Parathyroid adenoma (tissue), 2 donors: ENCODE results near the gene WDR27.

Source experiments
- H2AFZ ChIP-seq: fragments of 300-600 bp; sonication (generic); one replicate; pipeline ENCODE4 v1.7.0; 2017; ENCODE audit warnings: antibody characterized with exemption, mild to moderate bottlenecking
- H3K27ac ChIP-seq: fragments of 300-600 bp; sonication (generic); one replicate; pipeline ENCODE4 v1.7.0; 2017
- H3K27me3 ChIP-seq: fragments of 300-600 bp; sonication (generic); one replicate; pipeline ENCODE4 v1.7.0; 2017; ENCODE audit warnings: low read length; ENCODE audit not compliant: control insufficient read depth, insufficient read depth
- H3K36me3 ChIP-seq: fragments of 300-600 bp; sonication (generic); one replicate; pipeline ENCODE4 v1.7.0; 2017; ENCODE audit warnings: low read length; ENCODE audit not compliant: control insufficient read depth, insufficient read depth
- H3K4me1 ChIP-seq: fragments of 300-600 bp; sonication (generic); one replicate; pipeline ENCODE4 v1.7.0; 2017; ENCODE audit warnings: control low read depth
- H3K4me2 ChIP-seq: fragments of 300-600 bp; sonication (generic); one replicate; pipeline ENCODE4 v1.7.0; 2017; ENCODE audit warnings: low read length
- H3K4me3 ChIP-seq: fragments of 300-600 bp; sonication (generic); one replicate; pipeline ENCODE4 v1.7.0; 2017; ENCODE audit warnings: low read depth, low read length
- H3K79me2 ChIP-seq: fragments of 300-600 bp; sonication (generic); one replicate; pipeline ENCODE4 v1.7.0; 2017; ENCODE audit warnings: control low read depth
- H3K9ac ChIP-seq: fragments of 300-600 bp; sonication (generic); one replicate; pipeline ENCODE4 v1.7.0; 2017; ENCODE audit warnings: mild to moderate bottlenecking
- H3K9me3 ChIP-seq: fragments of 300-600 bp; sonication (generic); one replicate; pipeline ENCODE4 v1.7.0; 2017; ENCODE audit warnings: low read length; ENCODE audit not compliant: control insufficient read depth
- CTCF ChIP-seq: fragments of 300-600 bp; sonication (generic); IDR thresholded peaks from one replicate; pipeline ENCODE4 v1.7.0; 2017; ENCODE audit warnings: antibody characterized with exemption, mild to moderate bottlenecking
- donor health status: primary hyperparathyroidism.

The WDR27 gene

GRCh38 chr6:169725125-169726048 lies 23.6 kb upstream of the WDR27 start:
- peak overlapping the region; percentile 82 for H2AFZ ChIP-seq
- H3K9ac ChIP-seq: no peak overlapping the region
- H3K27me3 ChIP-seq: no peaks in the 10 kb centered on the region
- peak overlapping the region; percentile 81 for H3K27ac ChIP-seq
- peaks cover 10% of the 10 kb centered on the region for H3K4me1 ChIP-seq
- TF ChIP-seq CTCF: no peak
- no peaks in the 10 kb centered on the region for H3K9me3 ChIP-seq
- H3K36me3 ChIP-seq: no peaks in the 10 kb centered on the region
- H3K4me2 ChIP-seq: peak overlapping the region; percentile 77
- H3K4me3 ChIP-seq: peak overlapping the region; percentile 62
- H3K79me2 ChIP-seq: peaks cover 4% of the 10 kb centered on the region

- no peaks in the 10 kb centered on the region for H3K36me3 ChIP-seq
- peak within 1 kb of the TSS; percentile 14 for H3K9ac ChIP-seq
- H3K4me2 ChIP-seq: peak within 1 kb of the TSS; percentile 86
- H3K9me3 ChIP-seq: no peaks in the 10 kb centered on the region
- H2AFZ ChIP-seq: peak within 1 kb of the TSS; percentile 82
- no peak for TF ChIP-seq CTCF
- peak within 1 kb of the TSS; percentile 62 for H3K4me3 ChIP-seq
- H3K4me1 ChIP-seq: peaks cover 10% of the 10 kb centered on the region
- H3K79me2 ChIP-seq: peaks cover 4% of the 10 kb centered on the region
- no peaks in the 10 kb centered on the region for H3K27me3 ChIP-seq
- peak within 1 kb of the TSS; percentile 81 for H3K27ac ChIP-seq
Observed at GRCh38 chr6:169724494-169725124, 22.8 kb upstream of the WDR27 start, which contains the start of gene PHF10. PHF10 (minus strand) TSS chr6:169724500; CDS start chr6:169723931, 569 bp downstream.

GRCh38 chr6:169723991-169724493 lies 22.2 kb upstream of the WDR27 start:
- no peaks in the 10 kb centered on the region for H3K27me3 ChIP-seq

GRCh38 chr6:169723200-169723909 lies 21.5 kb upstream of the WDR27 start:
- peak overlapping the region; percentile 59 for H3K4me3 ChIP-seq
- peak overlapping the region; percentile 86 for H3K4me2 ChIP-seq
- H2AFZ ChIP-seq: peak overlapping the region; percentile 78
- peak overlapping the region; percentile 68 for H3K27ac ChIP-seq
- peaks cover 10% of the 10 kb centered on the region for H3K4me1 ChIP-seq
- no peaks in the 10 kb centered on the region for H3K9me3 ChIP-seq
- TF ChIP-seq CTCF: no peak
- H3K9ac ChIP-seq: peak overlapping the region; percentile 14
- H3K36me3 ChIP-seq: no peaks in the 10 kb centered on the region
- peaks cover 9% of the 10 kb centered on the region for H3K79me2 ChIP-seq
- no peaks in the 10 kb centered on the region for H3K27me3 ChIP-seq

More at GRCh38 chr6:169723991-169724493, 22.2 kb upstream of the WDR27 start:
- H3K9me3 ChIP-seq: no peaks in the 10 kb centered on the region
- no peak for TF ChIP-seq CTCF
- H3K9ac ChIP-seq: no peak overlapping the region
- peaks cover 10% of the 10 kb centered on the region for H3K4me1 ChIP-seq
- H3K36me3 ChIP-seq: no peaks in the 10 kb centered on the region
- H3K4me2 ChIP-seq: no peak overlapping the region
- no peak overlapping the region for H3K4me3 ChIP-seq
- H2AFZ ChIP-seq: no peak overlapping the region
- no peak overlapping the region for H3K27ac ChIP-seq
- H3K79me2 ChIP-seq: peaks cover 8% of the 10 kb centered on the region
